Sigmoid colon (tissue), 7 donors: ENCODE measurements around the gene NEO1. TPM values are rescaled to one million over a fixed set of nuclear protein-coding genes. Genes with fewer than 3 reads are reported as not detected.
A peak's percentile ranks its signal among the peaks of the same experiment; 100 is the strongest.

Source experiments
- DNase-seq: peaks from one replicate; pipeline ENCODE4 v3.0.0-alpha.2; 2019
- H3K27ac ChIP-seq, 4 donors: fragments of 200-600 bp; sonication (generic); one replicate each; pipeline ENCODE4 v1.5.1; 2016 to 2019; ENCODE audit warnings: mild to moderate bottlenecking in 1 of 4
- H3K27me3 ChIP-seq, 3 donors: fragments of 200-600 bp; sonication (generic); one replicate each; pipeline ENCODE4 v1.5.1; 2019; ENCODE audit warnings: mild to moderate bottlenecking in 1 of 3
- H3K36me3 ChIP-seq, 4 donors: fragments of 200-600 bp; sonication (generic); one replicate each; pipeline ENCODE4 v1.5.1; 2016 to 2019
- H3K4me1 ChIP-seq, 4 donors: fragments of 200-600 bp; sonication (generic); one replicate each; pipeline ENCODE4 v1.5.1; 2017 to 2019
- H3K4me3 ChIP-seq, 4 donors: fragments of 200-600 bp; sonication (generic); one replicate each; pipeline ENCODE4 v1.5.1; 2017 to 2019; ENCODE audit warnings: mild to moderate bottlenecking in 2 of 4, moderate library complexity in 1 of 4
- H3K9me3 ChIP-seq, 4 donors: fragments of 200-600 bp in 3 of 4; sonication (generic) in 3 of 4; one replicate each; pipeline versions ENCODE4 v1.5.1 to v1.6.1; 2013 to 2019
- CTCF ChIP-seq, 4 experiments: fragments of 450-650 bp in 3 of 4; fragments of 200-600 bp in 1 of 4; IDR thresholded peaks; one replicate each; pipeline ENCODE4 v1.5.1; 2016 to 2019; ENCODE audit warnings: antibody characterized with exemption in 4 of 4, mild to moderate bottlenecking in 3 of 4, moderate library complexity in 2 of 4
- EP300 ChIP-seq, 4 donors: sonication (generic); formaldehyde crosslinking; IDR thresholded peaks; one replicate each; pipeline ENCODE4 v1.6.1; 2017; ENCODE audit warnings: antibody characterized with exemption in 4 of 4
- POLR2A ChIP-seq, 2 donors: fragments of 450-650 bp; IDR thresholded peaks; one replicate each; pipeline ENCODE4 v1.6.1; 2016; ENCODE audit warnings: antibody characterized with exemption in 2 of 2, mild to moderate bottlenecking in 2 of 2, moderate library complexity in 2 of 2
- POLR2AphosphoS5 ChIP-seq, 4 donors: sonication (generic); formaldehyde crosslinking; IDR thresholded peaks; one replicate each; pipeline ENCODE4 v1.6.1; 2017; ENCODE audit warnings: antibody characterized with exemption in 4 of 4
- WGBS, 2 donors: extraction: QIAGEN DNeasy Blood & Tissue Kit; methylation state at CpG; one replicate each; pipeline ENCODE4 v1.1.7; 2013; 5-methylcytosine and 5-hydroxymethylcytosine counted together
- intact Hi-C: fragments of 100-400 bp; cut with DNase I; formaldehyde crosslinking; loops from one replicate; pipeline ENCODE4 v1.15.1; 2023
- polyA plus RNA-seq, 3 donors: library from polyadenylated mRNA; stranded (reverse); fragments of 200-250 nt; gene quantifications; one replicate each; pipeline ENCODE4 v1.2.3, GENCODE V29; 2013
- total RNA-seq, 4 donors: library from RNA; depleted of rRNA; stranded (reverse); fragments of >200 nt; gene quantifications; one replicate each; pipeline ENCODE4 v1.1.0, GENCODE V29; 2016
- donor health status: healthy with polysubstance abuse.
- donor health status: Bipolar disorder and iron deficiency.
- donor health status: healthy.

The NEO1 gene
- total and polyA plus RNA-seq, 7 donors: 9.0 to 56.5 (median 26.8) TPM

- Histone ChIP-seq H3K27ac (no peak overlapping the region), H3K9me3 (peaks cover 0 to 9% (median 4%) of the 10 kb centered on the region in 4 donors), H3K4me1 (no peaks in the 10 kb centered on the region), H3K4me3 (no peak overlapping the region), H3K27me3 (no peaks in the 10 kb centered on the region), H3K36me3 (peaks cover 0 to 6% (median 0%) of the 10 kb centered on the region in 4 donors)
- intact Hi-C loops: no loop called here
- 97 to 98% methylated on average over 5 of the region's 5 CpGs for WGBS, 2 donors
- TF ChIP-seq POLR2AphosphoS5 (IDR thresholded peaks at IDR 0.05): no peak
- TF ChIP-seq POLR2A (IDR thresholded peaks at IDR 0.05): no peak
- TF ChIP-seq EP300 (IDR thresholded peaks at IDR 0.05): no peak
- no peak for TF ChIP-seq CTCF (IDR thresholded peaks at IDR 0.05)
- DNase-seq: no peak
Observed at GRCh38 chr15:73153447-73153846, 101.2 kb downstream of the NEO1 start.

- Histone ChIP-seq H3K27me3 (no peaks in the 10 kb centered on the region), H3K27ac (no peak overlapping the region), H3K36me3 (peaks cover 0 to 6% (median 0%) of the 10 kb centered on the region in 4 donors), H3K4me1 (peaks cover 0 to 8% (median 3%) of the 10 kb centered on the region in 4 donors), H3K4me3 (no peak overlapping the region), H3K9me3 (peaks cover 0 to 9% (median 4%) of the 10 kb centered on the region in 4 donors)
- TF ChIP-seq CTCF (IDR thresholded peaks at IDR 0.05): no peak
- TF ChIP-seq EP300 (IDR thresholded peaks at IDR 0.05): no peak
- TF ChIP-seq POLR2AphosphoS5 (IDR thresholded peaks at IDR 0.05): no peak
- TF ChIP-seq POLR2A (IDR thresholded peaks at IDR 0.05): no peak
- intact Hi-C loops: no loop called here
- no peak for DNase-seq
- WGBS, 2 donors: 96 to 97% methylated on average over 3 of the region's 3 CpGs
Observed at GRCh38 chr15:73156431-73157191, 104.3 kb downstream of the NEO1 start.

GRCh38 chr15:73161546-73161945 is 109.3 kb downstream of the NEO1 start:
- Histone ChIP-seq H3K36me3 (peaks cover 0 to 6% (median 0%) of the 10 kb centered on the region in 4 donors), H3K4me3 (no peak overlapping the region), H3K4me1 (peaks cover 0 to 19% (median 13%) of the 10 kb centered on the region in 4 donors), H3K27ac (peak overlapping the region in 1 of 4 donors; percentile 14), H3K9me3 (peaks cover 0 to 3% (median 0%) of the 10 kb centered on the region in 4 donors), H3K27me3 (no peaks in the 10 kb centered on the region)
- intact Hi-C loops: no loop called here
- 74 to 86% methylated on average over 1 of the region's 1 CpG for WGBS, 2 donors
- no peak for TF ChIP-seq POLR2A (IDR thresholded peaks at IDR 0.05)
- TF ChIP-seq EP300 (IDR thresholded peaks at IDR 0.05): no peak
- no peak for TF ChIP-seq POLR2AphosphoS5 (IDR thresholded peaks at IDR 0.05)
- no peak for TF ChIP-seq CTCF (IDR thresholded peaks at IDR 0.05)
- DNase-seq: no peak

GRCh38 chr15:73165435-73165834 is 113.2 kb downstream of the NEO1 start:
- DNase-seq: no peak
- Histone ChIP-seq H3K27ac (no peak overlapping the region), H3K4me1 (peaks cover 0 to 19% (median 13%) of the 10 kb centered on the region in 4 donors), H3K9me3 (peaks cover 0 to 3% (median 0%) of the 10 kb centered on the region in 4 donors), H3K27me3 (no peaks in the 10 kb centered on the region), H3K36me3 (no peaks in the 10 kb centered on the region), H3K4me3 (no peak overlapping the region)
- TF ChIP-seq POLR2AphosphoS5 (IDR thresholded peaks at IDR 0.05) (no peak), CTCF (IDR thresholded peaks at IDR 0.05) (no peak), EP300 (IDR thresholded peaks at IDR 0.05) (no peak), POLR2A (IDR thresholded peaks at IDR 0.05) (no peak)
- intact Hi-C loops: no loop called here
- WGBS, 2 donors: 88 to 90% methylated on average over 3 of the region's 3 CpGs
